ENCODE results near the gene OSBPL10.

DNA sequence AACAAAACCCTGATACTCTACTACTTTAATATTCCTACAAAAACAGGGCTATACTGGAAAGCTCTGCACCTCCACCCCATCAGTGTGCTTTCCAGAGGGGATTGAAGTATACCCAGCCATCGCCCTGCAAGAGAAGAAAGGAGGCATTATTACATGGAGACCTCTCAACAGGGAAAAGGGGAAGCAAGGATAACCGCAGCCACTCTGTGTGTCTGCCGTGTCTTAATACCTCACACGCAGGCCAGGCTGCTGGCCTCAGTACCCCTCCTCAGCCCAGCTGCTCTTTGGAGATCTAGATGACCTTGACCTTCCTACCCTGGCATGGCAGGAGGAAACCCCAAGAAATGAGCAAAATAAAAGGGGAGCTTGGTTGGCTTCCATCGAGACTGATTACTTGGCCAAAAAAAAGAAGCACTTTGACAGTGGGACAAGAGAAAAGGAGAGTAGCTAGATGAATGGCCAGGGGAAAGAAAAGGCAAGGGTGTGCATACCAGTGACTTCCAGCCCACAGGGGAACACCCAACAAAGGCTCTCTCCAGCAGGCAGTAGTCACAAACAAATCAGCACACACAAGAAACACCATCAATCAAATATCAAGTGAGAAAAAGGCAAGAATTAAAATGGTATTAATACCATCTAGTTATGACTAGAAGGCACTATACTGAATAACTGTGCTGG, 318.9 kb downstream of the OSBPL10 start:
- TF ChIP-seq CTCF (IDR thresholded peaks at IDR 0.05; ENCODE audit: low read depth, low read length) (no peak), EZH2phosphoT487 (IDR thresholded peaks at IDR 0.05; ENCODE audit: low read depth) (no peak)
